ENCODE data around the gene RALA. TPM values are rescaled to one million over a fixed set of nuclear protein-coding genes. Genes with fewer than 3 reads are reported as not detected.

RALA gene
- total and polyA plus RNA-seq, 2 experiments from 2014 or later: 43.5 to 231 TPM

GRCh38 chr7:39617005-39617404, 6.4 kb upstream of the RALA start:
- ATAC-seq: no peak
- Mint-ChIP-seq H3K36me3 (ENCODE audit: low read depth) (no peaks in the 10 kb centered on the region), H3K4me3 (no peak overlapping the region), H3K9me3 (no peaks in the 10 kb centered on the region), H3K4me1 (peaks cover 5% of the 10 kb centered on the region), H3K27me3 (ENCODE audit: insufficient read depth, low read depth, poor library complexity) (no peaks in the 10 kb centered on the region), H3K27ac (no peak overlapping the region)
- H3K36me3 ChIP-seq (ENCODE audit: insufficient read depth): no peaks in the 10 kb centered on the region
- H3K27me3 ChIP-seq (ENCODE audit: insufficient read depth): no peaks in the 10 kb centered on the region
- peaks cover 2% of the 10 kb centered on the region for H3K4me1 ChIP-seq (ENCODE audit: insufficient read depth)
- H4K20me1 ChIP-seq (replicated peaks; ENCODE audit: insufficient read depth): no peaks in the 10 kb centered on the region
- H3K27ac ChIP-seq (ENCODE audit: low read depth): no peak overlapping the region
- TF ChIP-seq EZH2phosphoT487 (IDR thresholded peaks at IDR 0.05; ENCODE audit: unreplicated experiment) (no peak), REST (IDR thresholded peaks at IDR 0.05; ENCODE audit: unreplicated experiment) (no peak), EZH2 (IDR thresholded peaks at IDR 0.05; ENCODE audit: low read depth, unreplicated experiment) (no peak), STAT1 (IDR thresholded peaks at IDR 0.05; ENCODE audit: unreplicated experiment) (no peak), ZNF331 (CRISPR knock-in tag; IDR thresholded peaks at IDR 0.05; ENCODE audit: low read depth) (no peak), CREB1 (CRISPR knock-in tag; IDR thresholded peaks at IDR 0.05; ENCODE audit: low read depth) (no peak), CTCF (conservative IDR thresholded peaks at IDR 0.05; ENCODE audit: low read depth in 2 of 2) (no peak), ZNF462 (CRISPR knock-in tag; IDR thresholded peaks at IDR 0.05) (no peak), NANOG (IDR thresholded peaks at IDR 0.05; ENCODE audit: borderline replicate concordance) (no peak), POLR2AphosphoS5 (IDR thresholded peaks at IDR 0.05; ENCODE audit: low read depth) (no peak), JUNB (IDR thresholded peaks at IDR 0.05; ENCODE audit: unreplicated experiment) (no peak), ETS1 (IDR thresholded peaks at IDR 0.05) (no peak), ZNF114 (CRISPR knock-in tag; IDR thresholded peaks at IDR 0.05) (no peak)
- DNase-seq (ENCODE audit: low spot score): no peak
- no peaks in the 10 kb centered on the region; the same call in 1 of the 2 replicates for H3K9me2 ChIP-seq (ENCODE audit: insufficient read depth)
- no peak overlapping the region for H3K4me2 ChIP-seq
- H3K79me2 ChIP-seq (replicated peaks; ENCODE audit: insufficient read depth): no peaks in the 10 kb centered on the region
- H3K4me3 ChIP-seq: no peak overlapping the region
- H2AFZ ChIP-seq: no peak overlapping the region
- H3F3A ChIP-seq (replicated peaks; ENCODE audit: low read depth): no peaks in the 10 kb centered on the region

All from GM23338 (cell line).